Heart left ventricle (tissue), 16 donors: ENCODE results near the gene EIF4ENIF1. TPM values are rescaled to one million over a fixed set of nuclear protein-coding genes. Genes with fewer than 3 reads are reported as not detected.

ENCODE experiments used
- ATAC-seq, 4 donors: fragments of 200-7000 bp; cut with Tn5 transposase; one replicate each; pipeline ENCODE4 v1.9.1; 2020 to 2022; ENCODE audit warnings: moderate library complexity in 4 of 4, mild to moderate bottlenecking in 3 of 4, moderate number of reproducible peaks in 1 of 4
- DNase-seq, 5 donors: peaks; one replicate each; pipeline ENCODE4 v3.0.0-alpha.2; 2020
- H3K27ac ChIP-seq, 12 donors: fragments of 200-600 bp; sonication (generic) in 4 of 12; one replicate each; pipeline versions ENCODE4 v1.5.0 to v1.8.0; 2016 to 2022; ENCODE audit warnings: mild to moderate bottlenecking in 2 of 12
- H3K27me3 ChIP-seq, 9 donors: fragments of 200-600 bp; sonication (generic) in 2 of 9; one replicate each; pipeline versions ENCODE4 v1.5.1 to v1.8.0; 2016 to 2022; ENCODE audit warnings: mild to moderate bottlenecking in 3 of 9
- H3K36me3 ChIP-seq, 9 donors: fragments of 200-600 bp; sonication (generic) in 2 of 9; one replicate each; pipeline versions ENCODE4 v1.5.0 to v1.8.0; 2018 to 2022; ENCODE audit warnings: mild to moderate bottlenecking in 2 of 9
- H3K4me1 ChIP-seq, 12 donors: fragments of 200-600 bp; sonication (generic) in 4 of 12; one replicate each; pipeline versions ENCODE4 v1.5.0 to v1.8.0; 2016 to 2022; ENCODE audit warnings: mild to moderate bottlenecking in 3 of 12
- H3K4me3 ChIP-seq, 12 donors: fragments of 200-600 bp; sonication (generic) in 4 of 12; one replicate each; pipeline versions ENCODE4 v1.5.0 to v1.8.0; 2017 to 2022; ENCODE audit warnings: mild to moderate bottlenecking in 9 of 12, moderate library complexity in 4 of 12
- H3K9me3 ChIP-seq, 12 donors: fragments of 200-600 bp; sonication (generic) in 4 of 12; one replicate each; pipeline versions ENCODE4 v1.5.0 to v1.8.0; 2016 to 2022; ENCODE audit warnings: mild to moderate bottlenecking in 1 of 12
- CTCF ChIP-seq, 12 donors: fragments of 200-600 bp; sonication (generic) in 4 of 12; IDR thresholded peaks; one replicate each; pipeline versions ENCODE4 v1.5.0 to v1.8.0; 2018 to 2022; ENCODE audit warnings: antibody characterized with exemption in 12 of 12, mild to moderate bottlenecking in 5 of 12
- POLR2A ChIP-seq, 2 donors: fragments of 450-650 bp; IDR thresholded peaks; one replicate each; pipeline ENCODE4 v1.6.1; 2017; ENCODE audit warnings: antibody characterized with exemption in 2 of 2, mild to moderate bottlenecking in 2 of 2, moderate library complexity in 2 of 2
- WGBS, 4 donors: extraction: QIAGEN DNeasy Blood & Tissue Kit in 2 of 4; methylation state at CpG; one replicate each; pipeline versions ENCODE4 v1.1.5 to v1.1.7; 2013 to 2018; 5-methylcytosine and 5-hydroxymethylcytosine counted together
- intact Hi-C, 10 donors: fragments of 100-400 bp; cut with DNase I; formaldehyde crosslinking; loops; one replicate each; pipeline versions ENCODE4 v1.11.1 to v1.14.2; 2022
- polyA plus RNA-seq, 2 donors: library from polyadenylated mRNA; stranded (reverse); fragments of 200-250 nt; gene quantifications; one replicate each; pipeline ENCODE4 v1.2.3, GENCODE V29; 2013
- total RNA-seq, 9 donors: library from RNA; depleted of rRNA in 2 of 9; stranded (reverse); fragments of >200 nt in 2 of 9; fragmentation: NEBNext Ultra II Directional in 3 of 9; extraction: Animal tissue kit (Norgen Biotek cat#: 25700) in 3 of 9; gene quantifications; one replicate each; pipeline versions ENCODE4 v1.1.0 to v1.2.4, GENCODE V29; 2016 to 2023
- donor health status: ischemic (EF 13 %, LVEDD 7.1; RV severe dilation, severe dysfunction).
- donor health status: healthy with polysubstance abuse.
- donor health status: DM: no; HTN: yes; CAD: no.
- donor health status: DM: no; HTN: no; CAD: no.
- donor health status: ischemic (EF 25% LVEDD 6.9; RV normal size, moderate dysfunction).
- donor health status: ischemic (EF 25% LVEDD 5.7; RV mildly dilated, moderate dysfunction).
- donor health status: healthy.
- donor health status: DM: yes; HTN: yes; CAD: no.
- donor health status: ischemic (EF 35%, LVEDD 5.7; RV mildly dilated, moderate dysfunction).
- donor health status: nonischemic (EF 11% LVEDD 7.7; RV severe dilation, severe dysfunction).
- donor health status: DM: yes; HTN: yes; CAD: no.
- donor health status: PGD.
- donor health status: ischemic (EF 29% LVEDD 5.4; RV normal size, mild dysfunction).
- donor health status: nonischemic (EF 23%, LVEDD 6.1; RV moderate dilation, normal function).

Gene EIF4ENIF1
- total and polyA plus RNA-seq, 11 donors, result 8.3 to 31.2 (median 22.5) TPM

- peak; percentile 48 to 67 (median 52) for ATAC-seq
- peaks cover 0 to 65% (median 16%) of the 10 kb centered on the region in 12 donors for H3K4me1 ChIP-seq
These were observed 41.3 kb downstream of the EIF4ENIF1 start for GRCh38 chr22:31448382-31448781.

GRCh38 chr22:31447337-31447736 lies 42.3 kb downstream of the EIF4ENIF1 start:
- peak in 2 of 4 donors; percentile 30 to 47 for ATAC-seq
- peak overlapping the region in 11 of 12 donors; percentile 5 to 88 (median 66) for H3K27ac ChIP-seq

More at GRCh38 chr22:31448382-31448781, 41.3 kb downstream of the EIF4ENIF1 start:
- no peak for DNase-seq
- TF ChIP-seq POLR2A (IDR thresholded peaks at IDR 0.05) (no peak), CTCF (IDR thresholded peaks at IDR 0.05) (no peak)
- H3K4me3 ChIP-seq, result no peak overlapping the region
- WGBS, 4 donors, result 43 to 56% (median 50%) methylated on average over 2 of the region's 2 CpGs
- H3K9me3 ChIP-seq, result no peaks in the 10 kb centered on the region
- no peaks in the 10 kb centered on the region for H3K27me3 ChIP-seq
- H3K27ac ChIP-seq, result peak overlapping the region in 10 of 12 donors; percentile 40 to 88 (median 68)
- H3K36me3 ChIP-seq, result peaks cover 0 to 85% (median 47%) of the 10 kb centered on the region in 9 donors
- intact Hi-C loops, result no loop called here

GRCh38 chr22:31446767-31447166 lies 42.9 kb downstream of the EIF4ENIF1 start:
- H3K27ac ChIP-seq, result peak overlapping the region in 7 of 12 donors; percentile 25 to 88 (median 69)
- no peak for TF ChIP-seq CTCF (IDR thresholded peaks at IDR 0.05)
- no peak for TF ChIP-seq POLR2A (IDR thresholded peaks at IDR 0.05)
- no peak overlapping the region for H3K4me3 ChIP-seq
- ATAC-seq (no peak), DNase-seq (no peak)
- intact Hi-C loops, result no loop called here
- 82 to 90% (median 87%) methylated on average over 2 of the region's 2 CpGs for WGBS, 4 donors
- H3K4me1 ChIP-seq, result peaks cover 0 to 66% (median 17%) of the 10 kb centered on the region in 12 donors
- no peaks in the 10 kb centered on the region for H3K27me3 ChIP-seq
- H3K36me3 ChIP-seq, result peaks cover 0 to 85% (median 47%) of the 10 kb centered on the region in 9 donors
- no peaks in the 10 kb centered on the region for H3K9me3 ChIP-seq

More at GRCh38 chr22:31447337-31447736, 42.3 kb downstream of the EIF4ENIF1 start:
- H3K36me3 ChIP-seq, result peaks cover 0 to 85% (median 47%) of the 10 kb centered on the region in 9 donors
- peak in 2 of 5 donors; percentile 39 to 44 for DNase-seq
- WGBS, 4 donors, result 85 to 94% (median 91%) methylated on average over 3 of the region's 3 CpGs
- TF ChIP-seq CTCF (IDR thresholded peaks at IDR 0.05), result no peak
- TF ChIP-seq POLR2A (IDR thresholded peaks at IDR 0.05), result no peak
- H3K27me3 ChIP-seq, result no peaks in the 10 kb centered on the region
- peaks cover 0 to 69% (median 17%) of the 10 kb centered on the region in 12 donors for H3K4me1 ChIP-seq
- intact Hi-C loops, result no loop called here
- H3K9me3 ChIP-seq, result no peaks in the 10 kb centered on the region
- no peak overlapping the region for H3K4me3 ChIP-seq

- Histone ChIP-seq H3K36me3 (peaks cover 0 to 87% (median 51%) of the 10 kb centered on the region in 9 donors), H3K9me3 (no peaks in the 10 kb centered on the region), H3K27me3 (no peaks in the 10 kb centered on the region), H3K27ac (peak overlapping the region in 7 of 12 donors; percentile 3 to 88 (median 54)), H3K4me1 (peaks cover 0 to 66% (median 17%) of the 10 kb centered on the region in 12 donors), H3K4me3 (no peak overlapping the region)
- intact Hi-C loops, result no loop called here
- TF ChIP-seq CTCF (IDR thresholded peaks at IDR 0.05), result no peak
- ATAC-seq (no peak), DNase-seq (no peak)
- 44 to 63% (median 50%) methylated on average over 3 of the region's 3 CpGs for whole genome bisulfite sequencing, 4 donors
These were observed 43.4 kb downstream of the EIF4ENIF1 start for GRCh38 chr22:31446208-31446607.
